Measurements from ENCODE around the gene SH3BP4. TPM values are rescaled to one million over a fixed set of nuclear protein-coding genes. Genes with fewer than 3 reads are reported as not detected.

Gene SH3BP4
- total and polyA plus RNA-seq, 10 of the 15 experiments (the other 5 are each of a cell fraction or from before 2014, with no cell fraction given), result 0.03 to 0.36 TPM; not detected in 8

GRCh38 chr2:235026649-235027557 lies 75.1 kb downstream of the SH3BP4 start:
- no peak overlapping the region for H3K4me3 ChIP-seq
- ChIA-PET CTCF (no interaction called here), RAD21 (ENCODE audit: unreplicated experiment) (no interaction called here), POLR2A (no interaction called here), SMC1A (ENCODE audit: uncharacterized antibody, unreplicated experiment) (no interaction called here)
- ATAC-seq (no peak), FAIRE-seq (no peak), DNase-seq (ENCODE audit: low read depth, low spot score) (no peak)
- H4K20me1 ChIP-seq (ENCODE audit: control insufficient read depth, insufficient read depth), result no peaks in the 10 kb centered on the region
- no TSS peak for BruUV-seq (replicated peaks)
- H3K9ac ChIP-seq (ENCODE audit: control insufficient read depth, insufficient read depth, low read length), result no peak overlapping the region
- intact Hi-C loops (cut with micrococcal nuclease; ENCODE audit: unreplicated experiment) (no loop called here), in situ Hi-C loops (cut with MboI) (no loop called here)
- H3K27me3 ChIP-seq (replicated peaks in 1 of 2; ENCODE audit: control insufficient read depth in 2 of 2, insufficient read depth in 2 of 2, low read length in 1 of 2), result peaks cover 0 to 3% of the 10 kb centered on the region in 2 experiments; a peak in 1 of 4 replicates
- no peaks in the 10 kb centered on the region for H3K36me3 ChIP-seq (ENCODE audit: control insufficient read depth in 2 of 2, insufficient read depth in 2 of 2, low read length in 1 of 2)
- WGBS (ENCODE audit: insufficient coverage, insufficient replicate concordance, low lambda C conversion rate, missing lambda C conversion rate), result 28% methylated on average over 28 of the region's 33 CpGs
- no peak overlapping the region for H3K4me2 ChIP-seq (ENCODE audit: control insufficient read depth, insufficient read depth)
- H3K27ac ChIP-seq (ENCODE audit: control insufficient read depth, insufficient read depth), result no peak overlapping the region
- H3K9me3 ChIP-seq (replicated peaks; ENCODE audit: control insufficient read depth, insufficient read depth, low read length), result no peaks in the 10 kb centered on the region
- H3K4me1 ChIP-seq (ENCODE audit: control insufficient read depth, insufficient read depth, low read length), result no peaks in the 10 kb centered on the region
- no peak overlapping the region for H2AFZ ChIP-seq (ENCODE audit: control insufficient read depth, low read depth, low read length)
- H3K79me2 ChIP-seq (ENCODE audit: control insufficient read depth, insufficient read depth, low read length), result no peaks in the 10 kb centered on the region
- TF ChIP-seq CBFB (IDR thresholded peaks at IDR 0.05; ENCODE audit: low read depth) (no peak), ZNF384 (IDR thresholded peaks at IDR 0.05; ENCODE audit: borderline replicate concordance, low read depth, low read length) (no peak), BCL11A (IDR thresholded peaks at IDR 0.05; ENCODE audit: low read depth, low read length) (no peak), SIX5 (IDR thresholded peaks at IDR 0.05; ENCODE audit: low read depth, low read length, severe bottlenecking) (no peak), POU2F2 (IDR thresholded peaks at IDR 0.05; ENCODE audit: borderline replicate concordance, low read depth, low read length) (no peak), TCF7 (IDR thresholded peaks at IDR 0.05; ENCODE audit: borderline replicate concordance) (no peak), BCL3 (IDR thresholded peaks at IDR 0.05; ENCODE audit: borderline replicate concordance, insufficient read depth, low read depth, low read length, poor library complexity, severe bottlenecking) (no peak), RBBP5 (conservative IDR thresholded peaks at IDR 0.05) (no peak)
- TF ChIP-seq, protein P1, sequence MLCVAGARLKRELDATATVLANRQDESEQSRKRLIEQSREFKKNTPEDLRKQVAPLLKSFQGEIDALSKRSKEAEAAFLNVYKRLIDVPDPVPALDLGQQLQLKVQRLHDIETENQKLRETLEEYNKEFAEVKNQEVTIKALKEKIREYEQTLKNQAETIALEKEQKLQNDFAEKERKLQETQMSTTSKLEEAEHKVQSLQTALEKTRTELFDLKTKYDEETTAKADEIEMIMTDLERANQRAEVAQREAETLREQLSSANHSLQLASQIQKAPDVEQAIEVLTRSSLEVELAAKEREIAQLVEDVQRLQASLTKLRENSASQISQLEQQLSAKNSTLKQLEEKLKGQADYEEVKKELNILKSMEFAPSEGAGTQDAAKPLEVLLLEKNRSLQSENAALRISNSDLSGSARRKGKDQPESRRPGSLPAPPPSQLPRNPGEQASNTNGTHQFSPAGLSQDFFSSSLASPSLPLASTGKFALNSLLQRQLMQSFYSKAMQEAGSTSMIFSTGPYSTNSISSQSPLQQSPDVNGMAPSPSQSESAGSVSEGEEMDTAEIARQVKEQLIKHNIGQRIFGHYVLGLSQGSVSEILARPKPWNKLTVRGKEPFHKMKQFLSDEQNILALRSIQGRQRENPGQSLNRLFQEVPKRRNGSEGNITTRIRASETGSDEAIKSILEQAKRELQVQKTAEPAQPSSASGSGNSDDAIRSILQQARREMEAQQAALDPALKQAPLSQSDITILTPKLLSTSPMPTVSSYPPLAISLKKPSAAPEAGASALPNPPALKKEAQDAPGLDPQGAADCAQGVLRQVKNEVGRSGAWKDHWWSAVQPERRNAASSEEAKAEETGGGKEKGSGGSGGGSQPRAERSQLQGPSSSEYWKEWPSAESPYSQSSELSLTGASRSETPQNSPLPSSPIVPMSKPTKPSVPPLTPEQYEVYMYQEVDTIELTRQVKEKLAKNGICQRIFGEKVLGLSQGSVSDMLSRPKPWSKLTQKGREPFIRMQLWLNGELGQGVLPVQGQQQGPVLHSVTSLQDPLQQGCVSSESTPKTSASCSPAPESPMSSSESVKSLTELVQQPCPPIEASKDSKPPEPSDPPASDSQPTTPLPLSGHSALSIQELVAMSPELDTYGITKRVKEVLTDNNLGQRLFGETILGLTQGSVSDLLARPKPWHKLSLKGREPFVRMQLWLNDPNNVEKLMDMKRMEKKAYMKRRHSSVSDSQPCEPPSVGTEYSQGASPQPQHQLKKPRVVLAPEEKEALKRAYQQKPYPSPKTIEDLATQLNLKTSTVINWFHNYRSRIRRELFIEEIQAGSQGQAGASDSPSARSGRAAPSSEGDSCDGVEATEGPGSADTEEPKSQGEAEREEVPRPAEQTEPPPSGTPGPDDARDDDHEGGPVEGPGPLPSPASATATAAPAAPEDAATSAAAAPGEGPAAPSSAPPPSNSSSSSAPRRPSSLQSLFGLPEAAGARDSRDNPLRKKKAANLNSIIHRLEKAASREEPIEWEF (IDR thresholded peaks at IDR 0.05; ENCODE audit: insufficient replicate concordance, low read depth, low read length), result no peak

All from GM12878 (cell line).